Measurements from ENCODE around the gene CHST11. TPM values are rescaled to one million over a fixed set of nuclear protein-coding genes. Genes with fewer than 3 reads are reported as not detected.

The CHST11 gene
- total and polyA plus RNA-seq, 10 of the 15 experiments (the other 5 are each of a cell fraction or from before 2014, with no cell fraction given), result 1.9 to 38.1 (median 17.2) TPM

- ATAC-seq, result peak; percentile 83
- ChIA-PET RAD21 (ENCODE audit: unreplicated experiment) (interaction anchor here (0.8 to 6.8 kb wide), 32 partner anchors 8 to 483 kb away, joined by 3 to 101 read pairs (median 4); partner anchors contain the start of gene CHST11), POLR2A (interaction anchor here (0.6 to 4.3 kb wide), 20 partner anchors 12 to 150 kb away, joined by 3 to 18 read pairs (median 4); partner anchors contain the start of gene CHST11), SMC1A (ENCODE audit: uncharacterized antibody, unreplicated experiment) (interaction anchor here (0.7 to 7.0 kb wide), 57 partner anchors 10 to 484 kb away, joined by 3 to 78 read pairs (median 5); partner anchors contain the start of gene CHST11), CTCF (interaction anchor here (0.6 to 4.5 kb wide), 21 partner anchors 11 to 371 kb away, joined by 3 to 33 read pairs (median 5); partner anchors contain the start of gene CHST11)
- H3K27ac ChIP-seq (ENCODE audit: control insufficient read depth, insufficient read depth), result peak overlapping the region; percentile 95
- H2AFZ ChIP-seq (ENCODE audit: control insufficient read depth, low read depth, low read length), result peak overlapping the region; percentile 24
- in situ Hi-C loops (cut with MboI), result loop anchor here (5.0 kb wide), 1 partner anchor 107 kb away; no protein-coding TSS in a partner anchor
- no peaks in the 10 kb centered on the region for H3K27me3 ChIP-seq (replicated peaks in 1 of 2; ENCODE audit: control insufficient read depth in 2 of 2, insufficient read depth in 2 of 2, low read length in 1 of 2)
- peaks cover 44% of the 10 kb centered on the region for H3K79me2 ChIP-seq (ENCODE audit: control insufficient read depth, insufficient read depth, low read length)
- no peaks in the 10 kb centered on the region; a peak in 1 of 4 replicates for H3K36me3 ChIP-seq (ENCODE audit: control insufficient read depth in 2 of 2, insufficient read depth in 2 of 2, low read length in 1 of 2)
- no TSS peak for BruUV-seq (replicated peaks)
- peak overlapping the region; percentile 100 for H3K4me2 ChIP-seq (ENCODE audit: control insufficient read depth, insufficient read depth)
- H3K9ac ChIP-seq (ENCODE audit: control insufficient read depth, insufficient read depth, low read length), result peak overlapping the region; percentile 65
- peak overlapping the region; percentile 67 for H3K4me3 ChIP-seq
- H3K9me3 ChIP-seq (replicated peaks; ENCODE audit: control insufficient read depth, insufficient read depth, low read length), result peaks cover 7% of the 10 kb centered on the region; the same call in 2 of the 3 replicates
- FAIRE-seq, result peak; percentile 13
- 3% methylated on average over 8 of the region's 8 CpGs for WGBS (ENCODE audit: insufficient coverage, insufficient replicate concordance, low lambda C conversion rate, missing lambda C conversion rate)
- DNase-seq (ENCODE audit: low read depth, low spot score), result peak; percentile 88
- peaks cover 43% of the 10 kb centered on the region for H3K4me1 ChIP-seq (ENCODE audit: control insufficient read depth, insufficient read depth, low read length)
- intact Hi-C loops (cut with micrococcal nuclease; ENCODE audit: unreplicated experiment), result loop anchor here (1.0 to 5.0 kb wide), 6 partner anchors 13 to 110 kb away; no protein-coding TSS in a partner anchor
- no peaks in the 10 kb centered on the region for H4K20me1 ChIP-seq (ENCODE audit: control insufficient read depth, insufficient read depth)
- peak; percentile 68 for TF ChIP-seq SPI1 (IDR thresholded peaks at IDR 0.05; ENCODE audit: borderline replicate concordance, insufficient read depth, low read depth, low read length)
- peak; percentile 97 for TF ChIP-seq RUNX3 (IDR thresholded peaks at IDR 0.05; ENCODE audit: low read length)
- TF ChIP-seq POU2F2 (IDR thresholded peaks at IDR 0.05; ENCODE audit: borderline replicate concordance, low read depth, low read length), result peak; percentile 85; the same call in 2 of the 3 replicates
- 0 out of 2 replicates have a peak, but pooled peaks have one; percentile 16 for TF ChIP-seq WRNIP1 (IDR thresholded peaks at IDR 0.05; ENCODE audit: borderline replicate concordance, low read depth, low read length)
- peak; percentile 55; the same call in 1 of the 2 replicates for TF ChIP-seq IRF4 (IDR thresholded peaks at IDR 0.05; ENCODE audit: low read depth, low read length)
- TF ChIP-seq HCFC1 (IDR thresholded peaks at IDR 0.05; ENCODE audit: low read length), result no peak
- peak; percentile 73 for TF ChIP-seq MEF2B (IDR thresholded peaks at IDR 0.05; ENCODE audit: partially characterized antibody, poor library complexity, severe bottlenecking)
- 0 out of 2 replicates have a peak, but pooled peaks have one; percentile 20 for TF ChIP-seq TAF1 (IDR thresholded peaks at IDR 0.05; ENCODE audit: borderline replicate concordance, low read depth, low read length)
- TF ChIP-seq NFIC (IDR thresholded peaks at IDR 0.05; ENCODE audit: low read depth, low read length), result peak; percentile 66; the same call in 1 of the 2 replicates
- TF ChIP-seq CBFB (IDR thresholded peaks at IDR 0.05; ENCODE audit: low read depth), result peak; percentile 89
- 0 out of 2 replicates have a peak, but pooled peaks have one; percentile 8 for TF ChIP-seq BCL11A (IDR thresholded peaks at IDR 0.05; ENCODE audit: low read depth, low read length)
- peak in 1 of 2 experiments; percentile 31; a peak in 1 of 3 replicates for TF ChIP-seq EGR1 (IDR thresholded peaks at IDR 0.05; ENCODE audit: borderline replicate concordance in 1 of 2, low read depth in 2 of 2, low read length in 2 of 2)
- TF ChIP-seq CEBPB (IDR thresholded peaks at IDR 0.05; ENCODE audit: borderline replicate concordance in 1 of 2, low read depth in 2 of 2, low read length in 2 of 2), result peak in 1 of 2 experiments; percentile 27; a peak in 1 of 4 replicates
- 0 out of 2 replicates have a peak, but pooled peaks have one; percentile 31 for TF ChIP-seq MEF2A (IDR thresholded peaks at IDR 0.05; ENCODE audit: insufficient read depth, low read depth, low read length)
- peak; percentile 91 for TF ChIP-seq SKIL (IDR thresholded peaks at IDR 0.05; ENCODE audit: low read depth, poor library complexity, severe bottlenecking)
- no peak for TF ChIP-seq NFYA (IDR thresholded peaks at IDR 0.05; ENCODE audit: borderline replicate concordance, low read depth, low read length)
Observed at GRCh38 chr12:104569346-104570173, 112.8 kb downstream of the CHST11 start.
